ENCODE measurements around the gene UBE2G1.
"Not testable (repeated sequence)": the region's sequence is repeated elsewhere in the genome, so short reads cannot be mapped to it uniquely, and the experiment has no call there.

Gene UBE2G1

DNA sequence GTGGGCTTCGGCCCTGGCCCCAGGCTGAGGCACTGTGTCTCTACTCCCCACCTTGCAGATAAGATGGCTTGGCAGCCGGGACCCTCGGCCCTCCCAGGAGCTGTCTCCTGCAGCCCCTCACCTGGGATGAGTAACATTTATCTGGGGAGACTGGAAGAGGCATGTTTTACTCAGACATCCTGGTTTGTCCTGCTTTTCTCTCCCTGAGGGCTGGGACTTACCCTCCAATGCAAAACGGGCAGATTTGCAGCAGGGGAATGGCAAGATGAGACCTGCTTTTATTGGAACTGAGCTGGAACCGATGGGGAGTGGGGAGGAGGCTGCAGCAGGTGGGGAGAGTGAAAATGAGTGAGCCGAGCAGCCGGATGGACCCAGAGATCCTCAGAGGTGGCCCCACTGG is 27.3 kb upstream of the UBE2G1 start:
- no peak for DNase-seq (ENCODE audit: extremely low read depth, low read depth)
- H3K4me3 ChIP-seq (replicated peaks; ENCODE audit: low read depth, low read length): no peak overlapping the region
- TF ChIP-seq, protein P1, sequence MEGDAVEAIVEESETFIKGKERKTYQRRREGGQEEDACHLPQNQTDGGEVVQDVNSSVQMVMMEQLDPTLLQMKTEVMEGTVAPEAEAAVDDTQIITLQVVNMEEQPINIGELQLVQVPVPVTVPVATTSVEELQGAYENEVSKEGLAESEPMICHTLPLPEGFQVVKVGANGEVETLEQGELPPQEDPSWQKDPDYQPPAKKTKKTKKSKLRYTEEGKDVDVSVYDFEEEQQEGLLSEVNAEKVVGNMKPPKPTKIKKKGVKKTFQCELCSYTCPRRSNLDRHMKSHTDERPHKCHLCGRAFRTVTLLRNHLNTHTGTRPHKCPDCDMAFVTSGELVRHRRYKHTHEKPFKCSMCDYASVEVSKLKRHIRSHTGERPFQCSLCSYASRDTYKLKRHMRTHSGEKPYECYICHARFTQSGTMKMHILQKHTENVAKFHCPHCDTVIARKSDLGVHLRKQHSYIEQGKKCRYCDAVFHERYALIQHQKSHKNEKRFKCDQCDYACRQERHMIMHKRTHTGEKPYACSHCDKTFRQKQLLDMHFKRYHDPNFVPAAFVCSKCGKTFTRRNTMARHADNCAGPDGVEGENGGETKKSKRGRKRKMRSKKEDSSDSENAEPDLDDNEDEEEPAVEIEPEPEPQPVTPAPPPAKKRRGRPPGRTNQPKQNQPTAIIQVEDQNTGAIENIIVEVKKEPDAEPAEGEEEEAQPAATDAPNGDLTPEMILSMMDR (IDR thresholded peaks at IDR 0.05; ENCODE audit: low read depth, low read length, missing control alignments): no peak

DNA sequence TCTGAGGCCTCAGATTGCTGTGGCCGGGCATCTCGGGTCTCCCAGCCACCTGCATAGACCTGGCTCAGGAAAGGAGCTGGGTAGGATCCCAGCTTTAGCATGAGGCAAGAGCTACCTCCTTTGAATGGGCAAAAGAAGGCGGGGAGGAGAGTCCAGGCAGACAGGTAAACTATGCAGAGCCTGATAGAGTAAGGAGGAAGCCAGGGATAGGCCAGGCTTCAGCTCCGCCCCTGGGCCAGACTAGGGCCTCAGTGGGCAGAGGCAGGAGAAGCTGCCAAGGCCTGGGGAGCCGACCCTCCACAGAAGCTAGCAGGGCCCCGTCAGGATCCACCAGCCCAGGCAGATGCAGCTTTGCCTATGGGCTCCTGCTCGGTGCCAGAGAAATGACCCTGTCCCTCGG is 22.6 kb upstream of the UBE2G1 start:
- TF ChIP-seq, protein P1 (IDR thresholded peaks at IDR 0.05; ENCODE audit: low read depth, low read length, missing control alignments): no peak
- DNase-seq (ENCODE audit: extremely low read depth, low read depth): no peak
- H3K4me3 ChIP-seq (replicated peaks; ENCODE audit: low read depth, low read length): no peak overlapping the region

DNA sequence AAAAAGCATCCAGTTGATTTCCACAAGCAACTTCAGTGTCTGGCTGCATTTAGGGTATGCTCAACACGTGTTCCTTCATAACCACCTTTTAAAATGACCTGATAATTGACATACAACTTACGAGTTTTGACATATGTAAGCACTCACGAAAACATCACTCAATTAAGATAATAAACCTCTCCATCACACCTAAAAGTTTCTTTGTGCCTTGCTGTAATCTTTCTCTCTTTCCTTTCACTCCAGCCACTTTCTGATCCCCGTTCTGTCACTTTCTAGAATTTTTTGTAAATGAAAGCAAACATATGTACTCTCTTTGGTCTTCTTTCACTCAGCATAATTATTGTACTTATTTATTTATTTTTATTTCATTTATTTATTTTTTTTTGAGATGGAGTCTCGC is 20.7 kb upstream of the UBE2G1 start:
- no peak overlapping the region for H3K4me3 ChIP-seq (replicated peaks; ENCODE audit: low read depth, low read length)
- TF ChIP-seq, protein P1 (IDR thresholded peaks at IDR 0.05; ENCODE audit: low read depth, low read length, missing control alignments): no peak
- no peak for DNase-seq (ENCODE audit: extremely low read depth, low read depth)

DNA sequence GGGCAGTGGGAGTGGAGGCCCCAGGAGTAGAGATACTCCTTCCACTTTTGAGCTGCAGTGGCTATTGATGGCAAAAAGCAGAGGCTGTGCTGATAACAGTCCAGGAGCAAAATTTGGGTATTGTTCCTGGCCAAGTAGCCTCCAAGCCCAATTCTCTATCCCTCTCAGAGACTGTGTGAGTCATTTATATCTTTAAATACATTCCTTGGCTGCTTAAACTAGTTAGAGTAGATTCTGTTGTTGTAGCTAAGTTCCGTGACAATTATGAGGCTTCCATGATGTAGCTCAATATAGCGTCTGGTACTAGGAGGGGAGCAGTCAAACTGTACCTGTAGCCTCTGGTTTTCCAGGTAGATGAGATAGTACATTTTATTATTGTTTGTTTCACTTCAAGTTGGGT is 19.9 kb upstream of the UBE2G1 start:
- no peak overlapping the region for H3K4me3 ChIP-seq (replicated peaks; ENCODE audit: low read depth, low read length)
- no peak for DNase-seq (ENCODE audit: extremely low read depth, low read depth)
- TF ChIP-seq, protein P1 (IDR thresholded peaks at IDR 0.05; ENCODE audit: low read depth, low read length, missing control alignments): no peak

DNA sequence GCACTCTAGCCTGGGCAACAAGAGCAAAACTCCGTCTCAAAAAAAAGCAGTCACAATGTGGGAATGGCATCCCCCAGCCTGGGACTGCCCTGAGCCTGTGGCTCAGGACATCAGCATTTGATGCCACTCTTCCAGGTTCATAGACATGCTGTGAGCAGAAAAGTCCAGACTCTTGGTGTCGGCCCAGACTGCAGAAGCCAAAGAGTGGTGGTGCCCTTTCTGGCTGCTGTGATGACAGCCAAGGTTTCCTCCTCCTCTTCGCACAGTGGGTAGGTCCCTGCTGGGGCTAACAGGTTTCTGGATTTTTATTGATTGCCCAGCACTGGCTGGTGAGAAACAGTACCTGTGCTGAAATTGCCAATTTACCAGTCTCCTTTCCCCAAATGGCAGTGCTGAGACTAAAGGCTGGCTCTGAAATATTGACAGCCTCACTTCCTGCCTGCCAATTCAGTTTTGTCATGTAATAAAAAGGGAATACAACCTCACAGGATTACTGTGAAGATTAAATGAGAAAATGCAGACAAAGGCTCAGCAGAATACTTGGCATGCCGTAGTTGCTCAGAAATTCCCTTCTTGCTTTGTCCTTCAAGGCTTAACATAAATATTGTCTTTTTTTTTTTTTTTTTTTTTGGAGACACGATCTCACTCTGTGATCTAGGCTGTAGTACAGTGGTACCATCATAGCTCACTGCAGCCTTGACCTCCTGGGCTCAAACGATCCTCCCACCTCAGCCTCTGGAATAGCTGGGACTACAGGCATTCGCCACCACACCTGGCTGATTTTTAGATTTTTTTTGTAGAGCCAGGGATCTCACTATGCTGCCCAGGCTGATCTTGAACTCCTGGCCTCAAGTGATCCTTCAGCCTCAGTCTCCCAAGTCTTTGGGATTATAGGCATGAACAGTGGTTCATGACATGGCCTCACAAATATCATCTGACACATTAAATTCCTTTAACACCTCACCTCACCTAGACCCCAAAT is 15.5 kb upstream of the UBE2G1 start:
- TF ChIP-seq, protein P1 (IDR thresholded peaks at IDR 0.05; ENCODE audit: low read depth, low read length, missing control alignments): no peak
- DNase-seq (ENCODE audit: extremely low read depth, low read depth): no peak
- H3K4me3 ChIP-seq (replicated peaks; ENCODE audit: low read depth, low read length): no peak overlapping the region

DNA sequence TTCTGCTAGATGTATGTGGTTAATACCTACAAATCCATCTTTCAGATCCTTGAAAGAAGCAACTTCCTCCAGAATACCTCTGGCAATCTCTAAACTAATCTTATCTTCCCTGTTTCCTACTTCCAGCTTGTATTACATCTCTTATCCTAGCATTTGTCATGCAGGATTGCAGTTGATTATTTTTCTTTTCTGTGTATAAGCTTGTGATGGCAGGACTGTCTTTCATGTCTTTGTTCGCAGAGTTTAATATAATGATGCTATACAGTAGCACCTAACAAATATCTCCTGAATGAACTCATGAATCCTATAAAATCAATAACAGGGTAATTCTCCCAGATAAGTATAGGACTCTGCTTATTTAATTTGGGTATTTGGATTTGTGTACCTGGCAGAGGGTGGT is 12.2 kb upstream of the UBE2G1 start:
- DNase-seq (ENCODE audit: extremely low read depth, low read depth): no peak
- TF ChIP-seq, protein P1 (IDR thresholded peaks at IDR 0.05; ENCODE audit: low read depth, low read length, missing control alignments): no peak
- H3K4me3 ChIP-seq (replicated peaks; ENCODE audit: low read depth, low read length): no peak overlapping the region

DNA sequence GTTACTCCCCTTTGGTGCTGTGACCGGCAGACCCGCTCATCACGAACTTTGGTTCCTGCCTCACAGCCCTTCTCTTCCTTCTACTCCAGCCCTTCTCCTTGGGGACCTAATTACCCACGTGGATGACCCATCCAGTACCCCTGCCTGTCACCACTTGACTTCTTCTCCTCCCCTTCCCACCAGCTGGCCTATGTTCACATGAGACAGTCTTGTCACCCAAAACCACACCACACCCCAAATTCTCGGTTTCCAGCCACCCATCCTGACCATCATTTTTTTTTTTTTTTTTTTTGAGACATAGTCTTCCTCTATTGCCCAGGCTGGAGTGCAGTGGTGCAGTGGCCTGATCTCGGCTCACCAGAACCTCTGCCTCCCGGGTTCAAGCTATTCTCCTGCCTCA is 10.8 kb upstream of the UBE2G1 start:
- H3K4me3 ChIP-seq (replicated peaks; ENCODE audit: low read depth, low read length): not testable (repeated sequence)

DNA sequence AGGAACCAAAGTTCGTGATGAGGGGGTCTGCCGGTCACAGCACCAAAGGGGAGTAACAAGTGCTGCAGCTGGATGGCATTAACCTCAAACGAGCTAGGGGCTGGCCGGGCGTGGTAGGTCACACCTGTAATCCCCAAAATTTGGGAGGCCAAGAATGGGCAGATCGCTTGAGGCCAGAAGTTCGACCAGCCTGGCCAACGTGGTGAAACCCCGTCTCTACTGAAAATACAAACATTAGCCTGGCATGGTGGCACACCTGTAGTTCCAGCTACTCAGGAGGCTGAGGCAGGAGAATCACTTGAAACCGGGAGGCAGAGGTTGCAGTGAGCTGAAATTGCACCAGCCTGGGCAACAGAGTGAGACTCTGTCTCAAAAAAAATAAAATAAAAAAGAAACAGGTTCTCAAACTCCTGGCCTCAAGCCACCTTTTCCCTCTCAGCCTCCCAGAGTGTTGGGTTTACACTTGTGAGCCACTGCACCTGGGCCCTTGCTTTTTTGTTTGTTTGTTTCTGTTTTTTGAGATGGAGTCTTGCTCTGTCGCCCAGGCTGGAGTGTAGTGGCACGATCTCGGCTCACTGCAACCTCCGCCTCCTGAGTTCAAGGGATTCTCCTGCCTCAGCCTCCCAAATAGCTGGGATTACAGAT is 9.4 kb upstream of the UBE2G1 start:
- not testable (repeated sequence) for H3K4me3 ChIP-seq (replicated peaks; ENCODE audit: low read depth, low read length); DNase-seq (ENCODE audit: extremely low read depth, low read depth)

More for the DNA sequence above, 10.8 kb upstream of the UBE2G1 start:
- not testable (repeated sequence) for DNase-seq (ENCODE audit: extremely low read depth, low read depth)

Data from HFF-Myc (cell line).